D721Med (cell line): ENCODE results near the gene SLC22A13.

Experiments
- DNase-seq: peaks from one replicate; pipeline ENCODE4 v3.0.0; 2011; ENCODE audit warnings: low spot score; ENCODE audit not compliant: insufficient read length
- FAIRE-seq: peaks from 2 replicates; lab custom pipeline; 2011; peaks lifted over from hg19 to GRCh38; lab: Jason Lieb, UNC
- CTCF ChIP-seq: IDR thresholded peaks from 2 replicates; pipeline ENCODE4 v1.5.1; 2012; ENCODE audit warnings: mild to moderate bottlenecking, control low read depth; ENCODE audit not compliant: insufficient read depth; ENCODE audit errors: missing control alignments

The SLC22A13 gene

GRCh38 chr3:38297947-38298711 is 32.5 kb downstream of the SLC22A13 start:
- TF ChIP-seq CTCF, result peak; percentile 31
- FAIRE-seq, result no peak
- DNase-seq, result no peak

GRCh38 chr3:38306941-38307340 is 41.3 kb downstream of the SLC22A13 start:
- no peak for TF ChIP-seq CTCF
- FAIRE-seq, result no peak
- DNase-seq, result no peak

- TF ChIP-seq CTCF, result no peak
- FAIRE-seq (no peak), DNase-seq (no peak)
Measured at GRCh38 chr3:38307599-38307998, 42.0 kb downstream of the SLC22A13 start.

- TF ChIP-seq CTCF, result no peak
- DNase-seq, result no peak
- FAIRE-seq, result no peak
Measured at GRCh38 chr3:38308456-38308855, 42.8 kb downstream of the SLC22A13 start.

- no peak for TF ChIP-seq CTCF
- DNase-seq (no peak), FAIRE-seq (no peak)
Measured at GRCh38 chr3:38311476-38311875, 45.9 kb downstream of the SLC22A13 start.

- FAIRE-seq (no peak), DNase-seq (no peak)
- no peak for TF ChIP-seq CTCF
Measured at GRCh38 chr3:38311941-38312340, 46.3 kb downstream of the SLC22A13 start.

GRCh38 chr3:38312356-38312755 is 46.7 kb downstream of the SLC22A13 start:
- TF ChIP-seq CTCF, result no peak
- DNase-seq (no peak), FAIRE-seq (no peak)
